DOHH2 (cell line): Measurements from ENCODE around the gene KDM6A.

Experiments
- H3F3A ChIP-seq: fragments of 200-600 bp; sonication (generic), shearing (Covaris generic); 2 replicates; pipeline ENCODE4 v1.6.0; 2016; ENCODE audit warnings: antibody characterized with exemption, mild to moderate bottlenecking; ENCODE audit not compliant: control insufficient read depth, insufficient read depth
- H3K27ac ChIP-seq: fragments of 200-600 bp; sonication (generic); 2 replicates; pipeline ENCODE4 v1.5.1; 2014; ENCODE audit warnings: low read depth, mild to moderate bottlenecking, low read length, moderate library complexity
- H3K27me3 ChIP-seq: fragments of 200-600 bp; sonication (generic); 2 replicates; pipeline ENCODE4 v1.6.1; 2014; ENCODE audit warnings: mild to moderate bottlenecking, low read length, mixed read lengths; ENCODE audit not compliant: control insufficient read depth
- H3K36me3 ChIP-seq: fragments of 200-600 bp; sonication (generic); 2 replicates; pipeline ENCODE4 v1.6.1; 2014; ENCODE audit warnings: mild to moderate bottlenecking, low read length, moderate library complexity, mixed read lengths; ENCODE audit not compliant: control insufficient read depth
- H3K4me1 ChIP-seq: fragments of 200-600 bp; sonication (generic); 2 replicates; pipeline ENCODE4 v1.6.1; 2014; ENCODE audit warnings: mild to moderate bottlenecking, low read length, mixed read lengths; ENCODE audit not compliant: control insufficient read depth
- H3K4me2 ChIP-seq: fragments of 200-600 bp; sonication (generic); 2 replicates; pipeline ENCODE4 v1.6.0; 2014; ENCODE audit warnings: mild to moderate bottlenecking, low read length, moderate library complexity
- H3K4me3 ChIP-seq: fragments of 200-600 bp; sonication (generic); 2 replicates; pipeline ENCODE4 v1.5.1; 2014; ENCODE audit warnings: mild to moderate bottlenecking, low read length, mixed read lengths
- H3K79me2 ChIP-seq: fragments of 200-600 bp; sonication (generic); 2 replicates; pipeline ENCODE4 v1.6.1; 2014; ENCODE audit warnings: mild to moderate bottlenecking, low read length, mixed read lengths; ENCODE audit not compliant: control insufficient read depth
- H3K9me2 ChIP-seq: fragments of 200-600 bp; sonication (generic); replicated peaks from 2 replicates; pipeline ENCODE4 v1.6.1; 2014; ENCODE audit warnings: mild to moderate bottlenecking, low read length, mixed read lengths; ENCODE audit not compliant: control insufficient read depth
- H3K9me3 ChIP-seq: fragments of 200-600 bp; sonication (generic); 2 replicates; pipeline ENCODE4 v1.6.1; 2014; ENCODE audit warnings: antibody characterized with exemption, low read length, mixed read lengths; ENCODE audit not compliant: control insufficient read depth, insufficient read depth
- H4K20me1 ChIP-seq: fragments of 200-600 bp; sonication (generic); 2 replicates; pipeline ENCODE4 v1.6.0; 2014; ENCODE audit warnings: low read depth, mild to moderate bottlenecking, antibody characterized with exemption, low read length, moderate library complexity; ENCODE audit not compliant: control insufficient read depth, insufficient read depth
- EZH2phosphoT487 ChIP-seq: fragments of 200-600 bp; sonication (generic); IDR thresholded peaks from 2 replicates; pipeline ENCODE4 v1.6.1; 2017; ENCODE audit warnings: borderline replicate concordance, mild to moderate bottlenecking, antibody characterized with exemption, low read length, moderate library complexity, mixed read lengths
- TF ChIP-seq, protein P1 (sequence below): fragments of 200-600 bp; sonication (generic); IDR thresholded peaks from one replicate; pipeline ENCODE4 v1.5.1; 2014; ENCODE audit warnings: antibody characterized with exemption, mild to moderate bottlenecking, low read depth, low read length; ENCODE audit not compliant: poor library complexity, severe bottlenecking

Gene KDM6A

DNA sequence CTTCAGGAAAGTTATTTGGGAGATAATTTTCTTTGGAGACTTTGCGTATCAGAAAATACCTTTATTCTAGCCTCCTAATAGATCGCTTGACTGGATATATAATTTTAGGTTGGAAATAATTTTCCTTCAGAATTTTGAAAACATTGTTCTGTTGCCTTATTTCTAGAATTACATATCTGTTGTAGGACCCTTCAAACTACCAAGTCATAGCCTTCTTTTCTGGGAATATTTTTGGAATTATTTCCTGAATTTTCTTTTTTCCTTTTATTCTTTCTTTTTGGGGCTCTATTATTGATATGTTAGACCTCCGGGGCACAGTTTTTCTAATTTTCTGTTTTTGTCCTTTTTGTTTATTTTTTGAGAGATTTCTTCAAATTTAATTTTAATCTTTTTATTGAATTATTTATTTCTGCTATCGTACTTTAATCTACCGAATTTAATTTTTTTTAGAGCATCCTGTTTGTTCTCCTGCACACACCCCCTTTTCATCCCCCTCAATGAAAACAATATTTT is 100.5 kb downstream of the KDM6A start:
- Histone ChIP-seq H3K9me2 (no peaks in the 10 kb centered on the region), H3K27me3 (no peaks in the 10 kb centered on the region), H3K4me2 (no peak overlapping the region), H3K9me3 (no peaks in the 10 kb centered on the region), H3F3A (no peaks in the 10 kb centered on the region), H3K4me1 (no peaks in the 10 kb centered on the region), H3K36me3 (peaks cover 8% of the 10 kb centered on the region), H3K4me3 (no peak overlapping the region), H3K27ac (no peak overlapping the region), H4K20me1 (no peaks in the 10 kb centered on the region), H3K79me2 (peaks cover 52% of the 10 kb centered on the region)
- TF ChIP-seq, protein P1, sequence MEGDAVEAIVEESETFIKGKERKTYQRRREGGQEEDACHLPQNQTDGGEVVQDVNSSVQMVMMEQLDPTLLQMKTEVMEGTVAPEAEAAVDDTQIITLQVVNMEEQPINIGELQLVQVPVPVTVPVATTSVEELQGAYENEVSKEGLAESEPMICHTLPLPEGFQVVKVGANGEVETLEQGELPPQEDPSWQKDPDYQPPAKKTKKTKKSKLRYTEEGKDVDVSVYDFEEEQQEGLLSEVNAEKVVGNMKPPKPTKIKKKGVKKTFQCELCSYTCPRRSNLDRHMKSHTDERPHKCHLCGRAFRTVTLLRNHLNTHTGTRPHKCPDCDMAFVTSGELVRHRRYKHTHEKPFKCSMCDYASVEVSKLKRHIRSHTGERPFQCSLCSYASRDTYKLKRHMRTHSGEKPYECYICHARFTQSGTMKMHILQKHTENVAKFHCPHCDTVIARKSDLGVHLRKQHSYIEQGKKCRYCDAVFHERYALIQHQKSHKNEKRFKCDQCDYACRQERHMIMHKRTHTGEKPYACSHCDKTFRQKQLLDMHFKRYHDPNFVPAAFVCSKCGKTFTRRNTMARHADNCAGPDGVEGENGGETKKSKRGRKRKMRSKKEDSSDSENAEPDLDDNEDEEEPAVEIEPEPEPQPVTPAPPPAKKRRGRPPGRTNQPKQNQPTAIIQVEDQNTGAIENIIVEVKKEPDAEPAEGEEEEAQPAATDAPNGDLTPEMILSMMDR: no peak
- TF ChIP-seq EZH2phosphoT487: no peak

DNA sequence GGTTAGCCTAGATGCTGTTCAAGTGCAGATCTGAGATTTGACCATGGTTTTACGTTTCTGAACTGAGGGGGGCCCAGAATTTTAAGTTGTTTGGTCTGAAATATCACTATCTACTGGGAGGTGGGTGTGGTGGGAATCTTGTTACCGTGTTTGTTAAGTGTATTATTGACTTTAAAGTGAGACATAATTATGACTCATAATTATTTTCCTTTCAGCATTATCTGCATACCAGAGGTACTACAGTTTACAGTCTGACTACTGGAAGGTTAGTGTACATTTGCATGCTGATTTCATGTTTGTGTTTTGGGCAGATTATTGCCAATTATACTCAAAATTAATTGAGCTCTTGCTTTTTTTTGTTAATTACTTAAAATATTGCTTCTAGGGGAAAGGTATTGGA is 101.5 kb downstream of the KDM6A start:
- Histone ChIP-seq H3K27me3 (no peaks in the 10 kb centered on the region), H3K4me3 (no peak overlapping the region), H3K4me2 (no peak overlapping the region), H3K36me3 (peaks cover 8% of the 10 kb centered on the region), H3K9me2 (no peaks in the 10 kb centered on the region), H3F3A (no peaks in the 10 kb centered on the region), H3K9me3 (no peaks in the 10 kb centered on the region), H3K27ac (no peak overlapping the region), H3K79me2 (peaks cover 58% of the 10 kb centered on the region), H3K4me1 (no peaks in the 10 kb centered on the region), H4K20me1 (no peaks in the 10 kb centered on the region)
- TF ChIP-seq, protein P1: no peak
- no peak for TF ChIP-seq EZH2phosphoT487

DNA sequence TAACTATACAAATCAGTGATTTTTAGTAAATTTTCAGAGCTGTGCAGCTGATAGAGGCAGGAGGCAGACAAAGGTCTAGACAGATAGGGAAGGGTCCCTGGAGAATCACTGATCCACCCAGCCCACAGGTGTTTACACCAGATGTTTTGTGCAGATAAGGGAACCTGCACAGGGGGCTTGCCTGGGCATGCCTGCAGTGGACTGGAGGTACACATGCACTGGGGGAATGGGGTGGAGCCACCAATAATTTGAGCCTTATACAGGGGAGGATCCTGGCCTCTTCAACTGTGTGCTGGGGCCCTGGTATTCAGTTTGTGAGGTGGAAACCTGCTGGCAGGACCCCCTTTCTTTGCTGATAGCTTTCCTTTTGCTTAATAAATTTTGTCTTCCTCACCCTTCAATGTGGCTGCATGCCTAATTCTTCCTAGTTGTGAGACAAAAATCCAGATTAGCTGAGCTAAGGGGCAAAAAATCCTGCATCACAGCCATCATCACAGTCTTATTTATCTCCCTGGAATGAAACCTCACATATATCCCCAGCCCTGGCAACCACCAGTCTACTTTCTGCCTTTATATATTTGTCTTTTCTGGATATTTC is 102.8 kb downstream of the KDM6A start:
- Histone ChIP-seq H3K27ac (no peak overlapping the region), H3K79me2 (peaks cover 62% of the 10 kb centered on the region)
- TF ChIP-seq EZH2phosphoT487: no peak
- TF ChIP-seq, protein P1: no peak

More for the DNA sequence above, 102.8 kb downstream of the KDM6A start:
- peaks cover 8% of the 10 kb centered on the region for H3K36me3 ChIP-seq
- no peaks in the 10 kb centered on the region for H3K9me3 ChIP-seq
- H3K4me1 ChIP-seq: no peaks in the 10 kb centered on the region
- no peak overlapping the region for H3K4me2 ChIP-seq
- H3K27me3 ChIP-seq: no peaks in the 10 kb centered on the region
- no peak overlapping the region for H3K4me3 ChIP-seq
- no peaks in the 10 kb centered on the region for H3F3A ChIP-seq
- no peaks in the 10 kb centered on the region for H4K20me1 ChIP-seq
- no peaks in the 10 kb centered on the region for H3K9me2 ChIP-seq
